ENCODE results near the gene AQP5.

The AQP5 gene

DNA sequence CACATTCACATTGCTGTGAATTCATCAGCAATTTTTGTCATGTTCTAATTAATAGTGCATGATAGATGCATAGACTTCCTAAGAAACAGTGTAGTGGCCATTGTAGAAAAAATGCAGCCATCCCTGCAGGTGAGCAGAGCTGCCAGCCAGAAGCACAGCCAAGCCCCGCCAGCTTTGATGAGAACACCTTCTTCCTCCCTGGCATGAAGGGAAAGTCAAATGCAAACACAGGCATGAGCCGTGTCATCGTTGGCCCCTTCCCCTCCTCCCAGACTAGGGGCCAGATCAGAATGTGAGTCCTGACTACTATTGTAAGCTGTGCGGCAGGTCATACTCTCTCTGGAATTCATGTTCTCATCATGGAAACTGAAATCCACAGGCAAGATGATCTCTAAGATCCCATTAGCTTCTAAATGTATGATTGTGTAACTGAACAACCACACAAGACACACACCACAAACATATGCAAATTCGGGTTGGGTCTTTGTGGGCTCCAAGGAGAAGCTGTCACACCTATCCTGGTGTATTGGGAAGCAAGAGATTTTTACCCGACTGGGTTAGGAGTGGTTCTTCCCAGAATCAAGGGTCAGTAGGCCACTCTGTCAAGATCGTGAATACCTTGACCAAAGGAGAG, 14.0 kb upstream of the AQP5 start:
- Histone ChIP-seq H3K4me3 (no peak overlapping the region), H3K27ac (no peak overlapping the region)

- Histone ChIP-seq H3K4me3 (no peak overlapping the region), H3K27ac (no peak overlapping the region)
Observed at GRCh38 chr12:49948866-49949845, 12.5 kb upstream of the AQP5 start.

GRCh38 chr12:49949866-49950265, 11.8 kb upstream of the AQP5 start:
- no peak overlapping the region for H3K27ac ChIP-seq
- no peak overlapping the region for H3K4me3 ChIP-seq

DNA sequence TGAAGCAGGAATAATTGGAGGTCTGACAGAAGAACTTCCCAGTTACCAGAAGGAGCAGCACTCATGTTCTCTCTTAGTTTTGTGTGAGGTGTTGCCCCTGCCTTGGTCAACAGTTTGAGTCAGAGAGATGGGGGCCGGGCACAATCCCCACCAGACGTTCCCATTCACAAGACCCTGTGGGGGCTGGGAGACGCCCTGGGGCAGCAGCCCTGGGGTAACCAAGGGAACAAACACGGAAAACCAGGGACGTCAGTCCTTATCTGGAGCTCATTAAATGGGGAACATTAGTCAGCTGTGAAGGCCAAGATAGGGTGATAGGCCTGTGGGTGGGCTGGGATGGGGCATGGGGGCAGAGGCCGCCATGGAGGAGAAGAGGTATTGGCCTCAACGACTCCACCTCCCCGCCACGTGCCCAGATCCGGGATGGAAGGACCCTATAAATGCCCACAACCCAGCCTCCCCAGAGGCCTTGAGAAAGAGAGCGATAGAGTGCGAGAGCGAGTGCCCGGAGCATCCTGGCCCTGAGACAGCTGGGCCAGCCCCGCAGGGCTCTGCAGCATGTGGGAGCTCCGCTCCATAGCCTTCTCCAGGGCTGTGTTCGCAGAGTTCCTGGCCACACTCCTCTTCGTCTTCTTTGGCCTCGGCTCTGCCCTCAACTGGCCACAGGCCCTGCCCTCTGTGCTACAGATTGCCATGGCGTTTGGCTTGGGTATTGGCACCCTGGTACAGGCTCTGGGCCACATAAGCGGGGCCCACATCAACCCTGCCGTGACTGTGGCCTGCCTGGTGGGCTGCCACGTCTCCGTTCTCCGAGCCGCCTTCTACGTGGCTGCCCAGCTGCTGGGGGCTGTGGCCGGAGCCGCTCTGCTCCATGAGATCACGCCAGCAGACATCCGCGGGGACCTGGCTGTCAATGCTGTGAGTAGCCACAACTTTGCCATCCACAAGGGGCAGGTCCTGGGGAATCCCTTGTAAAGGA, 11.1 kb upstream of the AQP5 start, which contains the start of gene AQP2:
AQP2 (plus strand) TSS at position 465 of the 979 bp plus-strand sequence; CDS start at position 559, 94 bp downstream.
- Histone ChIP-seq H3K27ac (no peak within 1 kb of the TSS), H3K4me3 (no peak within 1 kb of the TSS)

DNA sequence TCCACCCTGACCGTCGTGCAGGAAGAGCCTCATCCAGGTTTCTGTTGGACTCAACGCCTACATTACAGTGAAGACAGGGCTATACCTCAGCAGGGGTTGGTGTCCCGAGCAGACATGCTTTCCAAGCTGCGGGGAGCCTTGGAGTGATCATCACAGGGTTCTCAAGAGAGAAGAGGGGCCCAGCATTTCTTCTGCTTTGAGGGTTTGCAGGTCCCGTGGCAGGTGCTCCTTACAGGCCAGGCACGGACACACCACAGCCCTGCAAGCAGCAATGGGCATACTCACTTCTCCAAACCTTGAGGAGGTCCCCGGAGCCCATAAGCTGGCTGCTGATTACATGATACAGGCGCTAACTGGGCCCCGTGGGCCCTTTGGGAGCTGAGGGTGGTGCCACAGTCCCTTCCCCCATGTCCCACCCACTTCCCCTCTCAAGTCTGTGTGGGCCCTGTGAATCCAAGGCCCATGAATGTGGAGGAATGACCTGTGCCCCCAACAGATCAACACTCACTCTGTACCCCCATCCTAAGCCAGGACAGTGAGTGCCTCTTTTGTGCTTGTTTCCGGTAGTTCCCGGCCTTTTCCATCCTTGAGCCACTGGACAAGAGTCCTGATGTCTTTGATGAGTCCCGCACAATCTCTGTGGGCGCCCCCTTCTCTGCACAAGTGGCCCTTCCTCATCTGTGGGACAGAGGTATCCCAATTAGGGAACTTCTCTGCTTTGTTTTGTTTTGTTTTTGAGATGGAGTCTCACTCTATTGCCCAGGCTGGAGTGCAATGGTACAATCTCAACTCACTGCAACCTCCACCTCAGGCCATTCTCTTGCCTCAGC, 10.0 kb upstream of the AQP5 start:
- H3K27ac ChIP-seq = no peak overlapping the region

DNA sequence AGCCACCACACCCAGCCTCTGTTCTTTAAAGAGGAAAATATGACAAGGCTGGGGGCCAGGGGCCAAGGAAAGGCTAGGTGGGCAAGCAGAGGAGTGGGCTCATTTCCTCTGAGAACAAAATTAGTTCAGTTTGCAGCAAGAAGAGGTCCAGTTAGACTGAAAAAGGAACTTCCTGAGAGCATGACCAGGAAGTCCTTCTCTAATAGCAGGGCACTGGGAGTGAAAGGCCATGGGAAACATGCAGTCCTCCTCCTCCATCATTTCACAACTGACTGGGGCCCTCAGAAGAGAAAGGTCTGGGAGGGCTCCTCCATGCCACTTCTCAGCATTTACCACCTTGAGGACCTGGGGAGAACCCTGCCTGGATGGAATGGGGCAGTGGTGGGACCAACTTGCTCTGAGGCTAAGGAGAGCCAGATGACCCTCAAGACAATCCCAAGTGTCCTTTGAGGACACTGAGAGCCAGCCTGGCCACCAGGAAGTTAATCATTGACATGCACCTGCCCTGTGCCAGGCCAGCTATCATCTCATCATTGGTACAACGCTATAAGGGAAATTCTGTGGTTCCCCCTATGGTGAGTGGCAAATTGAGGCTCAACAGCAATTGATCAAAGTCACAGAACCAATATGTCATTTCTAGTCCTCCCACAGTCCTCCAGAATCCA, 9.1 kb upstream of the AQP5 start:
- Histone ChIP-seq H3K27ac (no peak overlapping the region), H3K4me3 (no peak overlapping the region)

More for the DNA sequence above, 10.0 kb upstream of the AQP5 start:
- H3K4me3 ChIP-seq = no peak overlapping the region

GRCh38 chr12:49953151-49953550, 8.5 kb upstream of the AQP5 start:
- H3K4me3 ChIP-seq = no peak overlapping the region
- H3K27ac ChIP-seq = no peak overlapping the region

DNA sequence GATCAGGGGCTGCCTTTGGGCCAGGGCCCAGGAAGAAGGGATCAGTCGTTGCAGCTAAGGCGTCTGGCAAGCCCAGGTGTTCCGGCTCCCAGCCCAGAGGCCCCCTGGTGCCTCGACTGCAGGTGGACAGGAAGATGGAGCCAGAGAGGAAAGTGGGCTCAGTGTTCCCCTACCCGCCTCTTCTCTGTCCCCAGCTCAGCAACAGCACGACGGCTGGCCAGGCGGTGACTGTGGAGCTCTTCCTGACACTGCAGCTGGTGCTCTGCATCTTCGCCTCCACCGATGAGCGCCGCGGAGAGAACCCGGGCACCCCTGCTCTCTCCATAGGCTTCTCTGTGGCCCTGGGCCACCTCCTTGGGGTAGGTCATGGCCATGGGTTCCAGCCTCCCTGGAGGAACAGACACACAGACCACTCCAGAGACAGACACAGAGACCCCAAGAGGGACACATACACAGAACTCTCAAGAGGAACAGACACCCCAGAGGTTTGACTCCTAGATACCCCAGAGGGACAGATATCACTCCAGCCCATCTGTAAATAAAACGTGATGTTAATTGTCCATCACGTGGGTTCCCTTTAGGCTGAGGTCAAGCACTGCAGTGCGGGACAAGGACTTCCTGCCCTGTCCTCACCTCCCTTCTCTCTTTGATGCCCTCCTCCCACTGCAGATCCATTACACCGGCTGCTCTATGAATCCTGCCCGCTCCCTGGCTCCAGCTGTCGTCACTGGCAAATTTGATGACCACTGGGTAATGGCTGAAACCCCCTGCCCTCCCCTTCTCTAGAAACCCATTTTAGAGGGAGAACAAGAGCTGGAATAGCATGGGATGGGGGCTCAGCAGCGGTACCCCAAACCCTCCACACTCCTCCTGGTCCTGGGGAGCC, 7.5 kb upstream of the AQP5 start:
- no peak overlapping the region for H3K4me3 ChIP-seq

GRCh38 chr12:49954863-49955830, 6.5 kb upstream of the AQP5 start:
- Histone ChIP-seq H3K27ac (no peak overlapping the region), H3K4me3 (no peak overlapping the region)

More for the DNA sequence above, 7.5 kb upstream of the AQP5 start:
- no peak overlapping the region for H3K27ac ChIP-seq

DNA sequence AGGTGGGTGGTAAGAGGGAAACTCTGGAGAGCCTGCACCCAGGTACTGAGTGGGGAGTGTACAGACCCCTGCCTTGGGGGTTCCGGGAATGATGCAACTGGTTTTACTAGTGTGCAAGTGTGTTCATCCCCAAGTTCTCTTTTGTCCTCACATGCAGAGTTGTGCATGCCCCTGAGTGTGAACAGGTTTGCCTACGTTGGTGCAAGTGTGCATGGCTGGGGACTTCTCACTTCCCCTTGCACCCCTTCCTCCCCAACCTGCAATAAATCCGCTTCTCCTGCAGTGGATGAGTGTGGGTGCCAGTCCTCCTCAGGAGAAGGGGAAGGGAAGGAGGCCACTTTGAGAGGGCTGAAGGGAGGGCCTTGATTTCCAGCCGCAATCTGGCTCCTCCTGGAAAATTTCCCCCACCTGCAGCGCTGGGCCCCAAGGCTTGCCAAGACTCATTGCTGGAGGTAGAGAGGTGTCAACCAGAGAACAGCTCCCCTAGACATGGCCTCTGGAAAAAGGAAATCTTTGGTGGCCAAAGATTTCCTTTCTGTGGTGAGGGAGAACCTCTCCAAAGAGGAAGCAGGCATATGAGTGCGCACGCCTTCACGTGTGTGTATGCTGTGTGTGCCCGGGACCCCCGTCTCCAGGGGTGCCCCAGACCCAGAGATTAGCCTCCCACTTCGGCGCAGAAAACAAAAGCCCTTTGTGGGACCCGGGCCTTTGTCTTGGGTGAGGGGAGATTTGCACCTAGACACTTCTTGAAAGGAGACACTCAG, 5.6 kb upstream of the AQP5 start:
- Histone ChIP-seq H3K27ac (no peak overlapping the region), H3K4me3 (no peak overlapping the region)

- no peak overlapping the region for H3K4me3 ChIP-seq
- H3K27ac ChIP-seq = no peak overlapping the region
Observed at GRCh38 chr12:49956663-49957569, 4.8 kb upstream of the AQP5 start.

GRCh38 chr12:49957570-49957967, 4.1 kb upstream of the AQP5 start:
- H3K4me3 ChIP-seq = no peak overlapping the region
- H3K27ac ChIP-seq = no peak overlapping the region

- no peak overlapping the region for H3K4me3 ChIP-seq
- H3K27ac ChIP-seq = no peak overlapping the region
Observed at GRCh38 chr12:49959685-49960473, 1.8 kb upstream of the AQP5 start.

All from skin epidermis (tissue), 12 donors.